Heart left ventricle (tissue), 13 donors: Measurements from ENCODE around the gene SPECC1L.

Source experiments
- CTCF ChIP-seq, 12 donors: fragments of 200-600 bp; sonication (generic) in 4 of 12; IDR thresholded peaks; one replicate each; pipeline versions ENCODE4 v1.5.0 to v1.8.0; 2018 to 2022; ENCODE audit warnings: antibody characterized with exemption in 12 of 12, mild to moderate bottlenecking in 5 of 12
- POLR2A ChIP-seq, 2 donors: fragments of 450-650 bp; IDR thresholded peaks; one replicate each; pipeline ENCODE4 v1.6.1; 2017; ENCODE audit warnings: antibody characterized with exemption in 2 of 2, mild to moderate bottlenecking in 2 of 2, moderate library complexity in 2 of 2
- donor health status: ischemic (EF 13 %, LVEDD 7.1; RV severe dilation, severe dysfunction).
- donor health status: DM: no; HTN: yes; CAD: no.
- donor health status: DM: no; HTN: no; CAD: no.
- donor health status: ischemic (EF 25% LVEDD 6.9; RV normal size, moderate dysfunction).
- donor health status: ischemic (EF 25% LVEDD 5.7; RV mildly dilated, moderate dysfunction).
- donor health status: ischemic (EF 35%, LVEDD 5.7; RV mildly dilated, moderate dysfunction).
- donor health status: nonischemic (EF 11% LVEDD 7.7; RV severe dilation, severe dysfunction).
- donor health status: DM: yes; HTN: yes; CAD: no.
- donor health status: PGD.
- donor health status: ischemic (EF 29% LVEDD 5.4; RV normal size, mild dysfunction).
- donor health status: nonischemic (EF 23%, LVEDD 6.1; RV moderate dilation, normal function).

DNA sequence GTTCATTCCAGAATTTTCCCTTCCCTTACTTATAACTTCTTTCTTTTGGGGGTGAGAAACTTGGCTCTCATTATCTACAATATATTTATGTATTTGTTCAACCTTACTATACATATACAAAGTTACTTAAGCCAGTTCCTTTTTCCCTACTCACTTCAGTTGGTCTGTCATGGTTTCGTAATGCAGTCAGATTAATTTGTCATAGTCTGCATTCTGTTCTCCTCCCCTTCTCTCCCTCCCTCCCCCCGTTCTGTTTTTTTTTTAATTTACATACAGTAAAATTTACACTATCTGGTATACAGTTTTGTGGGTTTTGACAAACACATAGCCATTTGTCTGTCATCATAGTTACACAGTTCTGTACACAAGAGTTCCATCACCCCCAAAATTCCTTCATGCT lies 84.9 kb downstream of the SPECC1L start:
- TF ChIP-seq POLR2A (IDR thresholded peaks at IDR 0.05) (no peak), CTCF (IDR thresholded peaks at IDR 0.05) (no peak)
